Loucy (cell line): ENCODE results near the gene DMXL2.
A peak's percentile ranks its signal among the peaks of the same experiment; 100 is the strongest.

Experiments
- H2AFZ ChIP-seq: fragments of 200-600 bp; sonication (generic); 2 replicates; pipeline ENCODE4 v1.6.0; 2016; ENCODE audit warnings: antibody characterized with exemption, mild to moderate bottlenecking, low read length, moderate library complexity
- H3F3A ChIP-seq: fragments of 200-600 bp; 2 replicates; pipeline ENCODE4 v1.6.0; 2016; ENCODE audit warnings: antibody characterized with exemption, low read depth, mild to moderate bottlenecking
- H3K27me3 ChIP-seq: fragments of 200-600 bp; sonication (generic); 2 replicates; pipeline ENCODE4 v1.6.1; 2014; ENCODE audit warnings: low read length, mild to moderate bottlenecking; ENCODE audit not compliant: insufficient read depth, poor library complexity, severe bottlenecking
- H3K36me3 ChIP-seq: fragments of 200-600 bp; sonication (generic); 2 replicates; pipeline ENCODE4 v1.6.1; 2016; ENCODE audit warnings: low read length; ENCODE audit not compliant: insufficient read depth
- H3K4me1 ChIP-seq: fragments of 200-600 bp; sonication (generic); 2 replicates; pipeline ENCODE4 v1.5.1; 2014; ENCODE audit warnings: low read length, mild to moderate bottlenecking; ENCODE audit not compliant: insufficient read depth, poor library complexity, severe bottlenecking
- H3K4me2 ChIP-seq: fragments of 200-600 bp; sonication (generic); 2 replicates; pipeline ENCODE4 v1.6.0; 2014; ENCODE audit warnings: antibody characterized with exemption, low read length, low read depth, mild to moderate bottlenecking; ENCODE audit not compliant: poor library complexity, severe bottlenecking
- H3K4me3 ChIP-seq: fragments of 200-600 bp; sonication (generic); 2 replicates; pipeline ENCODE4 v1.5.1; 2014; ENCODE audit warnings: low read length, mild to moderate bottlenecking, mixed read lengths; ENCODE audit not compliant: poor library complexity, severe bottlenecking
- H3K79me2 ChIP-seq: fragments of 200-600 bp; sonication (generic); 2 replicates; pipeline ENCODE4 v1.6.1; 2014; ENCODE audit warnings: low read length; ENCODE audit not compliant: insufficient read depth
- H3K9ac ChIP-seq: fragments of 200-600 bp; sonication (generic); 2 replicates; pipeline ENCODE4 v1.6.0; 2014; ENCODE audit warnings: mild to moderate bottlenecking, low read depth, low read length, moderate library complexity; ENCODE audit not compliant: poor library complexity, severe bottlenecking
- H3K9me2 ChIP-seq: fragments of 200-600 bp; sonication (generic); replicated peaks from 2 replicates; pipeline ENCODE4 v1.6.1; 2016; ENCODE audit warnings: low read depth, low read length, mixed read lengths
- H3K9me3 ChIP-seq: fragments of 200-600 bp; sonication (generic); 2 replicates; pipeline ENCODE4 v1.6.1; 2014; ENCODE audit warnings: mild to moderate bottlenecking, antibody characterized with exemption, low read length, low read depth; ENCODE audit not compliant: insufficient read depth
- H4K20me1 ChIP-seq: fragments of 200-600 bp; sonication (generic); 2 replicates; pipeline ENCODE4 v1.6.0; 2014; ENCODE audit warnings: antibody characterized with exemption, low read length, mild to moderate bottlenecking; ENCODE audit not compliant: insufficient read depth, poor library complexity, severe bottlenecking
- EZH2phosphoT487 ChIP-seq: fragments of 200-600 bp; IDR thresholded peaks from 2 replicates; pipeline ENCODE4 v1.6.1; 2018; ENCODE audit warnings: antibody characterized with exemption, mild to moderate bottlenecking, moderate library complexity, borderline replicate concordance
- TF ChIP-seq, protein P1 (sequence below): fragments of 200-600 bp; sonication (generic); conservative IDR thresholded peaks from 2 replicates; pipeline ENCODE4 v1.5.1; 2014; ENCODE audit warnings: mild to moderate bottlenecking, antibody characterized with exemption, low read length

DMXL2 gene

GRCh38 chr15:51403946-51404695 is 218.4 kb downstream of the DMXL2 start:
- no peaks in the 10 kb centered on the region for H3K4me1 ChIP-seq
- H3K9me2 ChIP-seq, result no peaks in the 10 kb centered on the region
- no peak for TF ChIP-seq EZH2phosphoT487
- TF ChIP-seq, protein P1, sequence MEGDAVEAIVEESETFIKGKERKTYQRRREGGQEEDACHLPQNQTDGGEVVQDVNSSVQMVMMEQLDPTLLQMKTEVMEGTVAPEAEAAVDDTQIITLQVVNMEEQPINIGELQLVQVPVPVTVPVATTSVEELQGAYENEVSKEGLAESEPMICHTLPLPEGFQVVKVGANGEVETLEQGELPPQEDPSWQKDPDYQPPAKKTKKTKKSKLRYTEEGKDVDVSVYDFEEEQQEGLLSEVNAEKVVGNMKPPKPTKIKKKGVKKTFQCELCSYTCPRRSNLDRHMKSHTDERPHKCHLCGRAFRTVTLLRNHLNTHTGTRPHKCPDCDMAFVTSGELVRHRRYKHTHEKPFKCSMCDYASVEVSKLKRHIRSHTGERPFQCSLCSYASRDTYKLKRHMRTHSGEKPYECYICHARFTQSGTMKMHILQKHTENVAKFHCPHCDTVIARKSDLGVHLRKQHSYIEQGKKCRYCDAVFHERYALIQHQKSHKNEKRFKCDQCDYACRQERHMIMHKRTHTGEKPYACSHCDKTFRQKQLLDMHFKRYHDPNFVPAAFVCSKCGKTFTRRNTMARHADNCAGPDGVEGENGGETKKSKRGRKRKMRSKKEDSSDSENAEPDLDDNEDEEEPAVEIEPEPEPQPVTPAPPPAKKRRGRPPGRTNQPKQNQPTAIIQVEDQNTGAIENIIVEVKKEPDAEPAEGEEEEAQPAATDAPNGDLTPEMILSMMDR, result no peak
- H3K9ac ChIP-seq, result no peak overlapping the region
- H3K4me3 ChIP-seq, result no peak overlapping the region
- no peaks in the 10 kb centered on the region for H3K79me2 ChIP-seq
- no peak overlapping the region for H3K4me2 ChIP-seq
- H3K36me3 ChIP-seq, result no peaks in the 10 kb centered on the region
- peak overlapping the region; percentile 29; the same call in 1 of the 2 replicates for H2AFZ ChIP-seq
- no peaks in the 10 kb centered on the region for H3F3A ChIP-seq
- H3K27me3 ChIP-seq, result no peaks in the 10 kb centered on the region
- H3K9me3 ChIP-seq, result no peaks in the 10 kb centered on the region
- no peaks in the 10 kb centered on the region for H4K20me1 ChIP-seq

GRCh38 chr15:51403072-51403878 is 219.3 kb downstream of the DMXL2 start:
- Histone ChIP-seq H3K27me3 (no peaks in the 10 kb centered on the region), H3K9ac (no peak overlapping the region), H3K4me1 (no peaks in the 10 kb centered on the region), H3K79me2 (no peaks in the 10 kb centered on the region), H3K4me2 (no peak overlapping the region), H2AFZ (peak overlapping the region; percentile 29; the same call in 1 of the 2 replicates), H3K36me3 (no peaks in the 10 kb centered on the region), H4K20me1 (no peaks in the 10 kb centered on the region), H3K4me3 (no peak overlapping the region), H3K9me3 (no peaks in the 10 kb centered on the region), H3K9me2 (no peaks in the 10 kb centered on the region), H3F3A (no peaks in the 10 kb centered on the region)
- TF ChIP-seq EZH2phosphoT487, result no peak
- TF ChIP-seq, protein P1, result peak; percentile 84

DNA sequence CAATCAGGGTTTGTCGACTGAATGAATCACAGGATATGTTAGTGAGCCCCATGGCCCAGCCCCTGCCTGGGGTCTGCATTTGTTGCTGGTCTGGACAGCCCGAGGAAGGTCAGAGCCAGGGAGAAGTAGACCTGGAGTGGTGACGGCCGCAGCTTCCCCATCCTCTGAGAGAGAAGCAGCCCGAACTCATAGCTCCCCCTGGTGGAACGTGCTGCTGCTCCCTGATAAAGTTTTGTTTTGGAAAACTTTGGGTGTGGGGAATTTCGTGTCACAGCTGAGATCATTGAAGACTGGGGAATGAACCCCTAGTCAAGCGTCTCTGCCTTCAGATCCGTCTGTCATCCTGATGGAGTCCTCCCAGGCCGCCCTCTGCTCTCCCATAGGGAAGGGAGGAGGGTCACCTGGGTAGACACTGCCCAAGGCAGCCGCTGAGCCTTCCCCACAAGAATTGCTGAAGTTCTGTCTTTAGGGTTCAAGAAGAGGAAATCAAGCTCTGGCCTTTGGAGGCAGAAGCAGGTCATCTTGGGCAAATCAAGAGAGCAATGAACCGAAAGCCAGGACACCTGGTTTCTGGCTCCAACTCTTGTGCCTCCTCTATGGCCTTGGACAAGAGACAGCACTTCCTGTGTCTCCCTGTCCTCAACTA is 220.6 kb downstream of the DMXL2 start:
- TF ChIP-seq, protein P1, result peak; percentile 81
- no peak for TF ChIP-seq EZH2phosphoT487
- H3K79me2 ChIP-seq, result no peaks in the 10 kb centered on the region
- H3K9ac ChIP-seq, result no peak overlapping the region
- H2AFZ ChIP-seq, result no peak overlapping the region
- H3K4me2 ChIP-seq, result no peak overlapping the region
- H3K36me3 ChIP-seq, result no peaks in the 10 kb centered on the region
- H3K27me3 ChIP-seq, result no peaks in the 10 kb centered on the region
- H4K20me1 ChIP-seq, result no peaks in the 10 kb centered on the region
- no peaks in the 10 kb centered on the region for H3K4me1 ChIP-seq
- no peaks in the 10 kb centered on the region for H3F3A ChIP-seq
- no peaks in the 10 kb centered on the region for H3K9me2 ChIP-seq
- H3K9me3 ChIP-seq, result no peaks in the 10 kb centered on the region
- no peak overlapping the region for H3K4me3 ChIP-seq
